NOMO-1 (cell line): ENCODE results near the gene RAB6A.
A peak's percentile ranks its signal among the peaks of the same experiment; 100 is the strongest.
"Not testable (repeated sequence)": the region's sequence is repeated elsewhere in the genome, so short reads cannot be mapped to it uniquely, and the experiment has no call there.

ENCODE experiments used
- DNase-seq, 2 experiments: peaks; one replicate each; lab custom pipeline; 2025; ENCODE audit not compliant: unreplicated experiment in 2 of 2; lab: John Stamatoyannopoulos, UW

The RAB6A gene

DNA sequence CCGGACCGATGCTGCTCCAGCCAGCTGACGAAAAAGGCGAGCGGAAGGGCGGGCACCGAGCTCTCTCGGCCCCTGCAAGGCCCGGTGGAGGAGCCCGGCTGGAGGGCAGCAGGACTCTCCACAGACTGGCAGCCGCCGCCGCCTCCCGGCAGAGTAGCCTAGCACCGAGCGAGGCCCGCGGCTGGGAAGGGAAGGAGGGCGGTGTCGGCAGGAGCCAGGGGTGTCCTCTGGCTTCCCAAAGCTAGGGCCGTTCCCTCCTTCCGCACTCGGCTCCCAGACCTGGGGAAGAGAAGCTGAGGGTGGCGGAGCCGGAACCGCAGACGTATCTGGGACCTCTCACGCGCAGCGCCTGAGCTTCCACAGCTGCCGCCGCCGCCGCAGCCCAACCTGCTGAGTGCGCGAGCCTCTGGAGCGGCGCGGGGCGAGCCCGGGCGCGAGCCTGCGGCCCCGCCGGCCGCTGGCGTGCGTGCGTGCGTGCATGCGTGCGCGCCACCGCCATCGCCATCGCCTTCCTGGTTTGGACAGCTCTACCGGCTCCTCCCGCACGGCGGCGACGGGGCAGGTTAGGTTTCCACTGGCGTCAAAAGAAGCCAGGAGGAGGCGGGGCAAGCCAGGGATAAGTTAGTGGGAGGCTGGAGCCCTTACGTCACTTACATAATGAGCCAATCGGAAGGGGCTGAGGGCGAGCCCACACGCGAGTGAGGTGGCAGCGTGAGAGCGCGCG is at the start of gene RAB6A:
Gene RAB6A (minus strand): TSS at position 396 of the 724 bp plus-strand sequence. CDS start 439 bp downstream, outside the sequence.
- peak; percentile 98 for DNase-seq

DNA sequence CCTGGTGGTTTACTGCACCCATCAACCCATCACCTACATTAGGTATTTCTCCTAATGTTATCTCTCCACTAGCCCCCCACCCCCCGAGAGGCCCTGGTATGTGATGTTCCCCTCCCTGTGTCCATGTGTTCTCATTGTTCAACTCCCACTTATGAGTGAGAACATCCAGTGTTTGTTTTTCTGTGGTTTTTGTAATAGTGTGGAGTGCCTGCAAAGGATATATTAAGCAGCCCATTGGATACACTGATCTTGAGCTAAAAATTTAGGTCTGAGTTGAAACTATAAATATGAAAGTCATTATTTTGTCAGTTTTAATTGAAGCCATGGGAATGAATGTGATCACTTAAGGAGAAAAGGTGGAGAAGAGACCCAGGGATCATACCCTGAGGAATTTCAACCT is 49.8 kb upstream of the RAB6A start:
- no peak for DNase-seq

DNA sequence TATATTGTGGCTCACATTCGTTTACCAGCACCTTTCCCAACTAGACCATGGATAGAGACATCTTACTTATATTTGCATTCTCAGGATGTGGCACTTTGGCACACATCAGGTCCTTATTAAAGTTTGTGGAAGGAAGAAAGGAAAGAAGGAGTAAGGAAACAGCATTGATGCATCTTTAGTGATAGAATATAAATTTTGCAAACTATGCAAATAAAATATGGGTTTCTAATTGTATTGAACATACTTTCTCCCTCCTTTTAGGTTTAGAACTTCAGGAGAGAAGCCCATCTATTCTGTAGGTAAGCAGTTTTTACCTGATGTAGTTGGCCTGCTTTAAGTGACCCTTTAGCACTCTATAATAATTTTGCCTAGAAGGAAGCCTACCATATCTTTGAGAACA is 47.2 kb upstream of the RAB6A start:
- no peak for DNase-seq

DNA sequence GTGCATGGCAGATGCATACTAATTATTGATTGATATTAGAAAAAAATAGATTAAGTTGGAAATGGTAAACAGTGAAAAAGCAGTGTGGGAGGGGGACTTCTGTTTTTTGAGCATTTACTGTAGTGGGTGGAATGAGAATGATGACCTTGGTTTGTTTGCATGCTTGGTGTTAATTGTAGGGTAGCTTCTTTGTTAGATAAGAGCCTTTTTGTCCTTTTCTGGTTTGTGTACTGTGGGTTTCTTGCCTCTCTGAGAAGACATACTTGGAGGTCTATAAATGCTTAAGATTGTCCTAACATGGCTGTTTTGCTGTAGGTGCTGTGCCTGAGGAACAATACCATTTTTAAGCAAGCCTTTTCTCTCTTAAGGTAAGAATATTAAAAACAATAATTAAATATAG is 43.8 kb upstream of the RAB6A start:
- DNase-seq: no peak

DNA sequence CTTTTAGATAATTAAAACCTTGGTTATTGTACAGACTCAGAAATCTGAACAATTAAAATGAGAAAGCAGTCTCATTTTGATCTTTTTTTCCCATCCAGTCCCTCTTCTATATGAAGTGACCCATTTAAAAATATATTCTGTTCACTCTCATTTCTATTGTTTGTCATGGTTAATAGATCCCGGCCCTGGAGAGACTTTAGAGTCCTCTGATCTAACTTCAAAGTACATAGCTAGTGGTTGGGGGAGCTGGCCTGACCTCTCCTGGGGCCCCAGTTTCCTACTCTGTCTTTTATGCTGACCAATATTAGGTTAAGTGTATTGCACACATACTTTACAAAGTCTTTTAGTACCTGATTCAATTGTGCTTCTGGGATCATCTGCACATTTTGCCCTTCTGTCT is 40.3 kb upstream of the RAB6A start:
- no peak for DNase-seq

DNA sequence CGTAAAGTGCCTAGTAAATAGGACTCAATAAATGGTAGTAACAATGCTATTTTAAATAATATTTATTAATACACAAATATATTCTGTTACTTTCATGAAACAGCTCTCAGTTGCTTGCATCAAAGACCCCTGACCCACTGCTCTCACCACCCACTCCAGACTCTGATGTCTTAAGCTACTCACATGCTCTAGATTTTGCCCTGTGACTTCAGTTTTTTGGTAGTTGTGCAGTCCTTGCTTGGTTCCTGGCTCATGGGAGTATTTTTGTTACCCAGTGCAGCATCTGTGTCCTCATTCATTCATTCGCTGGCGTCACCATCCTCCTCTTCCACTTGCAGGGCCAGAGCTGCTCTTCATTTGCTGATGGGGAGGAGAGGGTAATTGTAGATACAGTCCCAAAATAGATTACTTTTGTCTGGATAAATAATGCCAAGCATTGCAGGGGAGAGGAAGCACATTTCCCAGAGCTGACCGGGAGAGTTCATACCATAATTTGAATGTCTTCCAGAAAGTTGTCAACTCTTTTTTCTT is 39.5 kb upstream of the RAB6A start:
- DNase-seq: no peak

DNA sequence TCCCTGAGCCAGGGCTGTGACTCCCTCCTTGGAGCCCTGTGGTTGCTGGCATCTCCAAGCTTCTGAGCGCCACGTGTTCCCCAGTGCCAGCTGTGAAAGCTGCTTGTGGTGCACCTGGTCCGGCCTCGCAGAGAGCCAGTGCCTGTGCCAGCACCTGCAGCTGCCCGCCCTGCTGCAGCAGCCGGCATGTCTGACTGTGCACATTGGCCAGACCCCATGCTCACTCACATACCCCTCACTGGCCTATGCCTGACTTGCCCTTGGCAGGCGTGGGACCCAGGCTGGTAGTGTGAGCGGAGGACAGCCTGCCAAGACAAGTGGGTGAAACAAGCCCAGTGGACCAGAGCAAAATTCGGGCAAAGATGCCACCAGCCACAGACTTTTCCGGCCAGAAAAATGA is 36.6 kb upstream of the RAB6A start:
- DNase-seq: no peak

DNA sequence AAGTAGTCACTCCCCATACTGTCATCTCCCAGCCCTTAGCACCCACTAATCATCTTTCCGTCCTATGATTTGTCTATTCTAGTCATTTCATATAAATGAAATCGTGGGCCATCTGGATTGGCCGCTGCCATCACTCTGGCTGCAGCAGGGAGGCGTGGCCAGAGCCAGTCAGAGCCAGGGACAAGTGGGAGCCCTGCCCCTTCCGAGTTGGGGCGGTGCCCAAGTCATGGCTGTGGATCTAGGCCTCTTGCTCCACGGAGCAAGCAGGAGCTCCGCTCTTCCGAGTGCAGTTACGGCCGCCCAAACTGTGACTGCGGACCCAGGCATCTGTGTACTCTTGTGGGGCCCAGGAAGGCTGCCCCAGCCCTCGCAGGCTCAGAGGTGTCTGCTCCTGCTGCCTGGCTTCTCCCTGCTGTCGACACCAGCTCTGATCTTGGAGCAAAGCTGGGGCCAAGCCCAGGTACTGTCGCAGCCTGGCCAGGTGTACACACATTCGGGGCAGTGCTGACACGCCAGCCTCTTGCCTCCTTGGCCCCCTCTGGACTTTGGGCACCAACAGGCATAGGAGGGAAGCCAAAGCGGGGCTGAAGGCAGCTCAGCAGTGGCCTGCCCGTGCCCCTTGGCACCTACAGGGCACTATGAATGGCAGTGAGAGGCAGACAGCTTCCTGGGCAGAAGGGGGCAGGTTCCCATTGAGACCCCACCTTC is 35.2 kb upstream of the RAB6A start:
- no peak for DNase-seq

DNA sequence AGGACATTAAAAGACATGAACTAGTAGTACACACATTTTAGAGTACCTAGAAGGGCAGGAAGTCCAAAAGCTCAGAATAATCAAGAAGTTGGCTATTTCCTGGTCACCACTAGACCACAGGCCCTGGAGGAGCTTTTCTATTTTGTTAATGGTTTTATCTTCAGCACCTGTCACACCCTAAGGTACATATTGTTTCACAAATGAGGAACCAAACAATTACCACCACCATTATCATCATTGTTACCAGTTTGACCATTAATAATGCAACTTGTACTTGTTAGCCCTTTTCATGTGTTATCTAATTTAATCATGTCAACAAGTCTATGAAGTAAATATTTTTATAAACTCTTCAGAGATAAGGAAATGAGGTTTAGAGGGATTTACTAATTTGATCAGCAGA is 31.7 kb upstream of the RAB6A start:
- DNase-seq: no peak

DNA sequence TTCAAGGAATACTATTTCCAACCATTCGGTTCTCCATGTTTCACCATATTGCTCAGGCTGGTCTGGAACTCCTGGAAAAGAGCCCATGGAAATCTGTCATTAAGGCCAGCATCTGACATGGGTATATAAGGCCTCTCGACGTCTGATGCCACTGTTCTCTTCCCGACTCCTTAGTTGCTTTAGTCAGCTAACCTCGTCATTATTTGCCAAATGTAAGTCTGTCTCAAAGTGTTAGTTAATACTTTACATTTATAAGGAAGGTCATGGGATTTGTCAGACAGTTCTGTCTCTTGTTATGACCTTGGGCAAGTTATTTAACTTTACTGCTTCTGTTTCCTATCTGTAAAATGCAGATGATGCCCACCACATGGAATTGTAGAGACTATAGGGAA is 28.4 kb upstream of the RAB6A start:
- DNase-seq: no peak

DNA sequence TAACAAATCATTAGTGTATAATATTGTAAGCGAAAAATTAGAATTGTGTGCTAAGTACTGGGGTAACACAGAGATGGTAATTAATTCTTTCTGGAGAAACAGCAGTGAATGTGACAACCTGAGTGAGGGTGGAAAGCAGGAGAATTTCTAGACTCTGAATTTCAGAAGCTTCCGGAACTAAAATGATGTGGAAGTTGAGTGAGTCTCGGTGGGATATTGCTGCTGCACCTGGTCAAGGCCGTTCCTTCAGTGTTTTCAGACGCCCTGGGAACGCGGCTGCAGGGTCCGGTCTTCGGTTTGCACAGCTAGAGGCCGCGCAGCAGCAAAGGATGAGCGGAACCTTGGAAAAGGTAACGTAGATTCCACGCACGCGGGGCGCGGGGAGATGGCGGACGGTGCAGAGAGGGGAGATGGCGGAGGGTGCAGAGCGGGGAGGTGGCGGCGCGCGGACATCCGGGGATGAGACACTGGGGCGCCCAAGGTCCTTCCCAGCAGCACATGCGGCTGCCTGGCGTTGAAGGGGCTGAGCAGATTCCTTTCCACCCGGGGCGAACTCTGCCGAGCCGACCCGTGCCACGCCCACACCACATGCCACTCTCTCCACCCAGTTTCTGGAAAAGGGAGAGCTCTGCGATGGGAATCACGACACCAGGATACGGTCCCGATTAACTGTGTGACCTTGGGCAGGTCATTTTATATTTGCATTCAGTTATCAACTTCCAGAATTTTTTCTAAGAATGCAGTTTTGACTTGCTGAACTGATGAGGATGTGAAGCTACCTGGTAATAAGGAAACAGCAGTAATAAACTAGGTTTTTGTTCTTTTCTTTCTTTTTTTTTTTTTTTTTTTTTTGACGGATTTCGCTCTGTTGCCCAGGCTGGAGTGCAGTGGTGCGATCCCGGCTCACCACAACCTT is 27.0 kb upstream of the RAB6A start, which contains the start of gene MRPL48:
Gene MRPL48 (plus strand): TSS at position 232 of the 916 bp plus-strand sequence. CDS start 98 bp downstream, at position 330.
- DNase-seq: peak; percentile 84 to 92

DNA sequence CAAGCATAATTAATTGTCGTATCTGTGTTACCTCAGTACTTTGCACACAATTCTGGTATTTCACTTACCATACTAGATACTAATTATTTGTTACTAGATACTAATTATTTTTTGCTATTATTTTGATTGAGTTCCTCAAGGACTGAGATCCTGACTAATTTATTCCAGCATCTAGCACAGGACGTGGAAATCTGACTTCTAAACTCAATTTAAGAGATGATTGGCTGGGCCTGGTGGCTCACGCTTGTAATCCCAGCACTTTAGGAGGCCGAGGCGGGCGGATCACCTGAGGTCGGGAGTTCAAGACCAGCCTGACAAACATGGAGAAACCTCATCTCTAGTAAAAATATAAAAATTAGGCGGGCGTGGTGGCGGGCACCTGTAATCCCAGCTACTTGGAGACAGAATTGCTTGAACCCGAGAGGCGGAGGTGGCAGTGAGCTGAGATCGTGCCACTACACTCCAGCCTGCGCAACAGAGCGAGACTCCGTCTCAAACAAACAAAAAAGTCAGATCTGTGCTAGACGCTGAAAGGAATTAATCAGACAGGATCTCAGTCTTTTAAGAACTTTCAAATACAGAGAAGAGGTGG is 26.3 kb upstream of the RAB6A start:
- DNase-seq: no peak

DNA sequence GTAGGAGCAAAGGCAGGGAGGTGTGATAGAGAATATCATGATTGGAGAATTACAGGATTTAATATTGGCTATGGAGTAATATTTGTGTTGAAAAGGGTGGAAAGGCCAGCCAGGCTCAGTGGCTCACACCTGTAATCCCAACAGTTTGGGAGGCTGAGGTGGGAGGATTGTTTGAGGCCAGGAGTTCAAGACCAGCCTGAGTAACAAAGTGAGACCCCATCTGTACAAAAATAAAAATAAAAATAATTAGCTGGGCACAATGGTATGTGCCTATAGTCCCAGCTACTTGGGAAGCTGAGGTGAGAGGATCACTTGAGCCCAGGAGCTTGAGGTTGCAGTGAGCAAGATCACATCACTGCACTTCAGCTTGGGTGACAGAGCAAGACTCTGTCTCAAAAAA is 24.6 kb upstream of the RAB6A start:
- not testable (repeated sequence) for DNase-seq

DNA sequence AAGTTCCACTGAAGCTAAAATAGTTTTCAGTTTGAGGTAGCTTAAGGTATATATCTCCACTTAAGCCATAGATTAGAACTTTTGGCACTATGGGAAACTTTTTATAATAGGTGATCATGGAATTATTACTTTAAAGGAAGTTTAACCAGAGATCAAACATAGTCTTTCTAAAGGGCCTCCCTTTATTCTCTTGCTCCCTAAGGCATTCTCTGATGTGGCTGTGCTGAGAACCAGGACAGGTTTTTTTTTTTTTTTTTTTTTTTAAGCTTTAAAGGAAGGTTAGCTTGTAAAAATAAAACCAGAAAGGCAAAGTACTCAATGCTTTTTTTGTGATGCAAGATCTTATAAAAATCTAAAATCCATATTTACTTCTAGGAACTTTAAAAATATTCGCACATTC is 23.9 kb upstream of the RAB6A start:
- DNase-seq: no peak

DNA sequence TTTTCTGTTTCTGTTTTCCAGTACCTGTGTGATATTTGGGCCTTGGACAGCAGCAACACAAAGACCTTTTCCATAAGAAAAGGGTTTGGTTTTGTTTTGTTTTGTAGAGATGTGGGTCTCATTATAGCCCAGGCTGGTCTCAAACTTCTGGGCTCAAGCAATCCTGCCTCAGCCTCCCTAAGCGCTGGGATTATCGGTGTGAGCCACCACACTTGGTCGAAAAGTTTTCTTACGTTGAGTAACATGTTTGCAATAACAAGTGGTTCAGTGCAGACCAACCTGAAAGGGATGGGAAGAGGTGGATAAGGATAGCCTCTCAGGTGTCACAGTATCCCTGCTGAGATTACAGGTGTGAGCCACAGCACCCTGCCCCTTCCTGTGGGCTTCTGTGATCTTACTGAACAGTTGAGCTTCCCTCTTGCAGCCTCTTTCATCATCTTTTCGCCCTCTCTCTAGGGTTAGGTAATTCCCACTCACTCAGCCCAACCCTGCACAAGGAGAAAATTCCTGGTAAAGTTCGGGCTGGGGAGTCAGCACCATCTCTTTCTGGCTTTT is 23.3 kb upstream of the RAB6A start:
- no peak for DNase-seq

DNA sequence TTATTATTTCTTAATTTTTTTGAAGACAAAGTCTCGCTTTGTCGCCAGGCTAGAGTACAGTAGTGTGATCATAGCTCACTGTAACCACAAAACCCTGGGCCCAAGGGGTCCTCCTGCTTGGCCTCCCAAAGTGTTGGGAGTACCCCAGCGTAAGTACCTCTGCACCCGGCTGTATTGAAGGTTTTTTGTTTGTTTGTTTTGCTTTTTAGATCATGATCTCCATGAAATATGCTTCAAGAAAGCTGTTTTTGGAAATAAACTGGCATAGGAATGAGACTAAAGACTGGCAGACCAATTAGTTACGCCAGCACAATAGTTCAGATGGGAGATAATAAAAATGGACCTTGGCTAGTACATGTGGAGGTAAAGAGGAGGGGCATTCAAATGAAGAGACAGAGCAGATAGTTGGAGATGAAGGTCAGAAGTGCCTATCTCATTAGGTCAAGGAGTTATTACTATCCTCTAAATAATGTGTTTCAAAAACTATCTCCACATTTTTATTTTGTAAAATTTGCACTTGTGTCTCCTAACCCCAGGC is 22.7 kb upstream of the RAB6A start:
- DNase-seq: no peak

DNA sequence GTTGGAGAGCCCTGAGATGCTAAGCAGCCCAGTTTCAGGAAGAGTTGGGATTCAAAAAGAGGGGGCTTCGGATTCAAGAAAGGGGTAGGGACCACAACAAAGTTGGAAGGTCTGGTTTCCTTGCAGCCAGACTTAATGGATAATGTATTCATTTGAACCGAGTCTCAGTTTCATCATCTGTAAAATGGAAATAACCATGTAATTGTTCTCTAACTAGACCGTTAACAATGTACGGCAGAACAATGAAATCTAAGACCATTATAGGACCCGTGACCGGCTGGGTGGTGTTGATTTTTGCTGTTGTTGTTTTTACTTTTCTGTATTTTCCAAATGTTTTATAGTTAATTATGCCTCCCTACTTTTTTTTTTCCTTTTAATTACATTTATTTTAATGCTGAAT is 20.4 kb upstream of the RAB6A start:
- no peak for DNase-seq

DNA sequence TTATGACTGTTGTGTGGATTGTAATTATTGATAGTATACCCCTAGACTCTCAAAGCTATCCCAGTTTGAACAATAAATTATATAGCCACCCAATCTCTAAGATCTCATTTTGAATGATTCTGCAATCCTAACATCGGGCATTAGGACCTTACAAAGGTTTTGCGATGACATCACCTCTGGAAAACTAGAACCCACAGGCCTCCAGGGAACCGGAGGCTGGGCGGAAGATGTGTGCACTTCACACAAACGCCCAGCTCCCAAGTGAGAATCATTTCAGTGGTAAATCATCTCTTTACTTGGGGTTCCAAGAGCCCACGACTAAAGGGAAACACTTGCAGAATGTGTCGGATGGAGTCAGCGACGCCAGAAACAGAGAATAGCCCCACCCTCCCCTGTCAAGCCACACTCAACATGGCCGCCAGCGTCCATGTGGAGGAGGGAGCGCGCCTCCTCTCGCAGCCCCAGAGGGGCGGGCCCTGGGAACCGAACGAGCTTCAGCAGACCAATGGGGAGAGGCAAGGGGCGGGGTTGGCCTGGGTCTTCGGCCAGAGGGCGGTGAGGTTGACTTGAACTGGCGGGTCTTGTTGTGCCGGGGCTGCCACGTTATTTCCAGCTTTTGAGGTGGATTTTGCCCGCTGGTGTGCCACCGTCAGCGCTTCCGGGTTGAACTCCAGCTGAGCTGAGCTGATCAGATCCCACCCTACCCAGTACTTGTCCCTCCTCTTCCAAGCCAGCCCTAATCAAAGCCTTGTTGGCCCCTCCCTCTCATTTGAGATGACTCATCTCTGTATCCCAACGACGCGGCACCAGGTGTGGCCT is 18.4 kb upstream of the RAB6A start:
- DNase-seq: peak; percentile 98

DNA sequence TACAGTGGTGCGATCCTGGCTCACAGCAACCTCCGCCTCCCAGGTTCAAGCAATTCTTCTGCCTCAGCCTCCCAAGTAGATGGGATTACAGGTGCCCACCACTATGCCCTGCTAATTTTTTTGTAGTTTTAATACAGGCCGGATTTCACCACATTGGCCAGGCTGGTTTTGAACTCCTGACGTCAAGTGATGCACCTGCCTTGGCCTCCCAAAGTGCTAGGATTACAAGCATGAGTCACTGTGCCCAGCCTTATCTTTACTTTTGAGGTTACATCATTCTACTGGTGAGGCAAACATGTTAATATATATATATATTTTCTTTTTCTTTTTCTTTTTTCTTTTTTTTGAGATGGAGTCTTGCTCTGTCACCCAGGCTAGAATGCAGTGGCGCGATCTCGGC is 9.9 kb upstream of the RAB6A start:
- DNase-seq: not testable (repeated sequence)
